HG03025 (cell line): ENCODE measurements around the gene MLLT1.

ENCODE experiments used
- ATAC-seq: cut with Tn5 transposase; IDR thresholded peaks from one replicate; pipeline ENCODE4 v1.9.1; 2021; ENCODE audit warnings: mild to moderate bottlenecking, moderate library complexity; ENCODE audit not compliant: unreplicated experiment, low FRiP score

MLLT1 gene

GRCh38 chr19:6236310-6237291, 43.2 kb downstream of the MLLT1 start:
- ATAC-seq = no peak

GRCh38 chr19:6235031-6235951, 44.5 kb downstream of the MLLT1 start:
- no peak for ATAC-seq

GRCh38 chr19:6234527-6234926, 45.2 kb downstream of the MLLT1 start:
- no peak for ATAC-seq

- no peak for ATAC-seq
These were observed 45.8 kb downstream of the MLLT1 start for GRCh38 chr19:6233827-6234511.

GRCh38 chr19:6233056-6233826, 46.5 kb downstream of the MLLT1 start:
- no peak for ATAC-seq

- no peak for ATAC-seq
These were observed 47.1 kb downstream of the MLLT1 start for GRCh38 chr19:6232601-6233055.

- no peak for ATAC-seq
These were observed 48.8 kb downstream of the MLLT1 start for GRCh38 chr19:6230991-6231448.

- no peak for ATAC-seq
These were observed 49.6 kb downstream of the MLLT1 start for GRCh38 chr19:6229951-6230712.

- ATAC-seq = no peak
These were observed 50.4 kb downstream of the MLLT1 start for GRCh38 chr19:6229216-6229913.

- ATAC-seq = no peak
These were observed 51.1 kb downstream of the MLLT1 start for GRCh38 chr19:6228551-6229215.

- ATAC-seq = no peak
These were observed 51.8 kb downstream of the MLLT1 start for GRCh38 chr19:6227936-6228325.

- ATAC-seq = no peak
These were observed 52.4 kb downstream of the MLLT1 start for GRCh38 chr19:6227156-6227935.

- ATAC-seq = no peak
These were observed 53.2 kb downstream of the MLLT1 start for GRCh38 chr19:6226444-6227155.

GRCh38 chr19:6226012-6226411, 53.8 kb downstream of the MLLT1 start:
- no peak for ATAC-seq

GRCh38 chr19:6225232-6225865, 54.4 kb downstream of the MLLT1 start:
- no peak for ATAC-seq

GRCh38 chr19:6224308-6224675, 55.5 kb downstream of the MLLT1 start:
- no peak for ATAC-seq
